ENCODE data around the gene KISS1R.
"Not testable (repeated sequence)": the region's sequence is repeated elsewhere in the genome, so short reads cannot be mapped to it uniquely, and the experiment has no call there.

Gene KISS1R

GRCh38 chr19:891421-892200 lies 25.5 kb upstream of the KISS1R start:
- not testable (repeated sequence) for H3K27ac Mint-ChIP-seq, DNase-seq, H3K9me3 Mint-ChIP-seq, H3K27me3 Mint-ChIP-seq, ATAC-seq
- H3K4me3 Mint-ChIP-seq, result peak overlapping the region; percentile 84 to 94
- H3K4me1 Mint-ChIP-seq, result peaks cover 27% of the 10 kb centered on the region

DNA sequence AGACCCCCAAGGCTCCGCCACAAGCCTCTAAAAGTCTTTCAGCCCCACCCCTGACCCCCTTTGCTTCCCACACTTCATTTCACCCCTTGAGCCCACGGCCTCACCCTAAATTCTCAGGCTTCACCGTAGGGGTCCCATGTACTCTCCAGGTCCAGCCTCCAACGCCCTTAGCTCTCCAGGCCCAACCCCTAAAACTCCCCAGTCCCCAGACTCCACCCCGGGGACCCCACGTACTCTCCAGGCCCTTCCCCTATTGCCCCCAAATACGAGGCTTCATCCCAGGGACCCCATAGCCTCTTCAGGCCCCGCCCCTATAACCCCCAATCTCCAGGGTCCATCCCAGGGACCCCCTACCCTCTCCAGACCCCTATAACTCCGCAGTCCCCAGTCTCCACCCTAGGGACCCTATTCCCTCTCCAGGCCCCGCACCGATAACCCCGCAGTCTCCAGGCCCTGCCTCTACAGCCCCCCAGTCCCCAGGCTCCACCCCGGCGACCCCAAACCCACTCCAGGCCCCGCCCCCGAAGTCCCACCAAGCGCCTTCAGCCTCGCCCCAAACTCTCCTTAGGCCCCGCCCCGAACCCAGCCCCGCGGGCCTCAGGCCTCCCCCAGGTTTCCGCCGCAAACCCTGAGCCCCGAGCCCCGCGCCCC lies 24.8 kb upstream of the KISS1R start:
- ATAC-seq (peak; percentile 39), DNase-seq (no peak)
- Mint-ChIP-seq H3K27me3 (no peaks in the 10 kb centered on the region), H3K27ac (peak overlapping the region; percentile 88 to 94), H3K4me3 (peak overlapping the region; percentile 84 to 94), H3K9me3 (no peaks in the 10 kb centered on the region), H3K4me1 (peaks cover 27% of the 10 kb centered on the region)

DNA sequence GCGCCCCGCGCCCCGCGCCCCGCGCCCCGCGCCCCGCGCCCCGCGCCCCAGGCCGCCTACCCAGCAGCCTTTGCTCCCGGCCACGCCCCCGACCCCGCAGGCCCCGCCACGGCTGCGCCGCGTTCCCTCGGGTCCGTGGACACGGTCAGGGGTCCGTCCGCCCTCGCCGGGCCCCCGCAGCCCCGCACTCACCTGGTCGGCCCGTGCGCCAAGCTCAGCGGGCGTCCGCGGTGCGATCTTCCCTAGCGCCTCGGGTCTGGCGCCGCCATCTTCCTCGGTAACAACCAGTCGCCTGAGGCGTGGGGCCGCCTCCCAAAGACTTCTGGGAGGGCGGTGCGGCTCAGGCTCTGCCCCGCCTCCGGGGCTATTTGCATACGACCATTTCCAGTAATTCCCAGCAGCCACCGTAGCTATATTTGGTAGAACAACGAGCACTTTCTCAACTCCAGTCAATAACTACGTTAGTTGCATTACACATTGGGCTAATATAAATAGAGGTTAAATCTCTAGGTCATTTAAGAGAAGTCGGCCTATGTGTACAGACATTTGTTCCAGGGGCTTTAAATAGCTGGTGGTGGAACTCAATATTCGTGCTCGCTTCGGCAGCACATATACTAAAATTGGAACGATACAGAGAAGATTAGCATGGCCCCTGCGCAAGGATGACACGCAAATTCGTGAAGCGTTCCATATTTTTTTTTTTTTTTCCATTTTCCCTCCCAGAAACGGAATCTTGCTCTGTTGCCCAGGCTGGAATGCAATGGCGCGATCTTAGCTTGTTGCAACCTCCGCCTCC lies 24.0 kb upstream of the KISS1R start, which contains the start of the genes MED16 and RNU6-9:
Gene MED16 (minus strand): TSS at position 294 of the 796 bp plus-strand sequence. CDS start 2,056 bp downstream, outside the sequence.
Gene RNU6-9 (plus strand): TSS at position 591 of the 796 bp plus-strand sequence.
- peak within 1 kb of the TSS; percentile 100 for H3K27ac Mint-ChIP-seq
- H3K9me3 Mint-ChIP-seq, result no peaks in the 10 kb centered on the region
- DNase-seq, result peak; percentile 89 to 92
- H3K4me1 Mint-ChIP-seq, result peaks cover 27% of the 10 kb centered on the region
- no peaks in the 10 kb centered on the region for H3K27me3 Mint-ChIP-seq
- peak; percentile 93 for ATAC-seq
- H3K4me3 Mint-ChIP-seq, result peak within 1 kb of the TSS; percentile 91 to 94

- no peaks in the 10 kb centered on the region for H3K9me3 Mint-ChIP-seq
These were observed 20.7 kb upstream of the KISS1R start for GRCh38 chr19:896434-896833.

GRCh38 chr19:896999-897398 lies 20.1 kb upstream of the KISS1R start:
- Mint-ChIP-seq H3K4me3 (no peak overlapping the region), H3K9me3 (no peaks in the 10 kb centered on the region), H3K4me1 (peaks cover 31% of the 10 kb centered on the region), H3K27me3 (no peaks in the 10 kb centered on the region), H3K27ac (no peak overlapping the region)
- DNase-seq (no peak), ATAC-seq (no peak)

More at GRCh38 chr19:896434-896833, 20.7 kb upstream of the KISS1R start:
- ATAC-seq, result no peak
- Mint-ChIP-seq H3K27ac (no peak overlapping the region), H3K4me1 (peaks cover 28% of the 10 kb centered on the region), H3K27me3 (no peaks in the 10 kb centered on the region), H3K4me3 (no peak overlapping the region)
- no peak for DNase-seq

- DNase-seq, result no peak
- no peak overlapping the region for H3K27ac Mint-ChIP-seq
- H3K4me1 Mint-ChIP-seq, result peaks cover 28% of the 10 kb centered on the region
- no peak overlapping the region for H3K4me3 Mint-ChIP-seq
- ATAC-seq, result no peak
- H3K27me3 Mint-ChIP-seq, result no peaks in the 10 kb centered on the region
- no peaks in the 10 kb centered on the region for H3K9me3 Mint-ChIP-seq
These were observed 19.6 kb upstream of the KISS1R start for GRCh38 chr19:897442-898039.

GRCh38 chr19:898663-899062 lies 18.5 kb upstream of the KISS1R start:
- Mint-ChIP-seq H3K4me1 (peaks cover 27% of the 10 kb centered on the region), H3K9me3 (no peaks in the 10 kb centered on the region), H3K4me3 (no peak overlapping the region), H3K27me3 (no peaks in the 10 kb centered on the region), H3K27ac (no peak overlapping the region)
- ATAC-seq (no peak), DNase-seq (peak in 1 of 2 donors; percentile 31)

GRCh38 chr19:899336-900042 lies 17.6 kb upstream of the KISS1R start:
- Mint-ChIP-seq H3K4me3 (no peak overlapping the region), H3K4me1 (peaks cover 29% of the 10 kb centered on the region), H3K9me3 (no peaks in the 10 kb centered on the region), H3K27me3 (no peaks in the 10 kb centered on the region), H3K27ac (no peak overlapping the region)
- ATAC-seq, result no peak
- DNase-seq, result no peak

DNA sequence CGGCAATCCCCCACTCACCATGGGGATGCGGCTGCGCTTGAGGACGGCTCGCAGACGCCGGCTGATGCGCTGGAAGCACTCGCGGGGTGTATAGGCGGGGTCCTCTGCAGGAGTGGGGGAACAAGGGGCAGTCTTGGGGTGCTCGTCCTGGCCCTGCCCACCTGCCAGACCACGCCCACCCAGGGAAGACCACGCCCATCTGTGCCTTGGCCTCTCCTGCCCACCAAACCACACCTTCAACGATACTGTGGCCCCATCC lies 17.2 kb upstream of the KISS1R start:
- DNase-seq (no peak), ATAC-seq (no peak)
- Mint-ChIP-seq H3K4me1 (peaks cover 33% of the 10 kb centered on the region), H3K27ac (no peak overlapping the region), H3K9me3 (no peaks in the 10 kb centered on the region), H3K4me3 (no peak overlapping the region), H3K27me3 (no peaks in the 10 kb centered on the region)

- Mint-ChIP-seq H3K4me1 (peaks cover 34% of the 10 kb centered on the region), H3K27me3 (no peaks in the 10 kb centered on the region), H3K9me3 (no peaks in the 10 kb centered on the region), H3K27ac (peak overlapping the region in 1 of 2 donors; percentile 50), H3K4me3 (no peak overlapping the region)
- DNase-seq, result no peak
- ATAC-seq, result peak; percentile 64
These were observed 16.6 kb upstream of the KISS1R start for GRCh38 chr19:900302-901111.

DNA sequence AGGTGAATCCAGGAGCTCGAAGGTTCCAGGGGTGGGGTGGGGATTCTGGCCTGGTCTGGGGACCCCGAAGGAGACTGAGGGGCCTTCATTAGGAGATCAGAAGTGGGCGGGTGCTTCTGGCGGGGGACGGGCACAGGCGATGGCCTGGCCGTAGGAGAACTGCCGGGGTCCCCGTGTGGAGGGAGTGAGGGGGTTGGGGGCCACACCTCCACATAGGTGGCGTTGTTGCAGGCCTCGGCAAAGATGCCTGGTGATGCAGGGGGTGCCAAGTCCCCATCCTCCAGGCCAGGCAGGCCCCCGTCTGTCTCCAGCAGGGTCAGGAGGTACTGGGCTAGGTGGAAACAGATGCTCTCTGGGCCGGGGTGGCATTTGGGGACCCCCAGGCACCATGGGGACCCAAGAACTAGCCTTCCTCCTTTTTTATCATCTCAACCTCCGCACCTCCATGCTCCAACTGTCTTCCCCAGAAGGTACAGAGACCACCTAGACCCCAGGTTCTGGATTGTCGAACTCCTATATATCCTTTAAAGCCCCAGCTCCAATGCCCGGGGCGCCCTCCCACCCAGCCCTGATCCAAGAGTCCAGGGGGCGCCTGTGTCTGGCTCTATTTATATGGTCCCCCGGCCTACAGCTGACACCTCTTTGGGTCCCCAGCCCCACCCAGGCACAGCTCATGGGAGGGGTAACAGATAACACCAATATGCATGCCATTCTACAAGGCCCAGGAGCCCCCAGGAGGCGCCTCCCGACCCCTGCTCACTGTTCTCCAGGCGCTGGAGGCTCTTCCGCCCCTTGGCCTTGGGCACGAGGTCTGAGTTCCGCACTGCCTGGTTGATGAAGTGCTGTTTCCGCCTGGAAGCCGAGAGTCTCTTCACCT lies 15.7 kb upstream of the KISS1R start:
- Mint-ChIP-seq H3K27me3 (no peaks in the 10 kb centered on the region), H3K4me3 (no peak overlapping the region), H3K9me3 (no peaks in the 10 kb centered on the region), H3K4me1 (peaks cover 43% of the 10 kb centered on the region), H3K27ac (peak overlapping the region in 1 of 2 donors; percentile 19)
- ATAC-seq, result no peak
- no peak for DNase-seq

GRCh38 chr19:902093-902370 lies 15.1 kb upstream of the KISS1R start:
- Mint-ChIP-seq H3K27ac (no peak overlapping the region), H3K9me3 (no peaks in the 10 kb centered on the region), H3K4me1 (peaks cover 49% of the 10 kb centered on the region)

GRCh38 chr19:902446-903226 lies 14.5 kb upstream of the KISS1R start:
- ATAC-seq (no peak), DNase-seq (no peak)
- H3K9me3 Mint-ChIP-seq, result no peaks in the 10 kb centered on the region
- no peaks in the 10 kb centered on the region for H3K27me3 Mint-ChIP-seq
- H3K27ac Mint-ChIP-seq, result peak overlapping the region in 1 of 2 donors; percentile 52
- no peak overlapping the region for H3K4me3 Mint-ChIP-seq
- H3K4me1 Mint-ChIP-seq, result peaks cover 55% of the 10 kb centered on the region

More at GRCh38 chr19:902093-902370, 15.1 kb upstream of the KISS1R start:
- Mint-ChIP-seq H3K4me3 (no peak overlapping the region), H3K27me3 (no peaks in the 10 kb centered on the region)
- DNase-seq, result no peak
- no peak for ATAC-seq

Data from stimulated activated naive CD8-positive, alpha-beta T cell treated with anti-CD3 and anti-CD28 coated beads, Interleukin-15, amount 100 ng/mL, for 72 hours (primary cell).